ENCODE results near the gene EPHB2. TPM values are rescaled to one million over a fixed set of nuclear protein-coding genes. Genes with fewer than 3 reads are reported as not detected.

Gene EPHB2
- total and polyA plus RNA-seq, 2 donors (not counting 3 experiments of a cell fraction or from before 2014, with no cell fraction given) = 50.8 to 69.1 TPM

GRCh38 chr1:22810378-22810777 lies 99.7 kb downstream of the EPHB2 start:
- Histone ChIP-seq H4K20me1 (replicated peaks; ENCODE audit: control insufficient read depth, extremely low read depth, insufficient read depth, low read length) (no peaks in the 10 kb centered on the region), H2AFZ (ENCODE audit: low read depth, low read length) (no peak overlapping the region), H3K9me3 (replicated peaks; ENCODE audit: control insufficient read depth, insufficient read depth, low read length) (no peaks in the 10 kb centered on the region), H3K79me2 (ENCODE audit: control insufficient read depth, insufficient read depth, low read length) (no peaks in the 10 kb centered on the region), H3K4me1 (ENCODE audit: control insufficient read depth, extremely low read depth, insufficient read depth, low read length) (no peaks in the 10 kb centered on the region), H3K9ac (replicated peaks; ENCODE audit: extremely low read depth, insufficient read depth, low read length) (no peak overlapping the region), H3K4me3 (replicated peaks in 1 of 3; ENCODE audit: insufficient read depth in 1 of 3, low read depth in 1 of 3, low read length in 3 of 3) (no peak overlapping the region), H3K9me1 (replicated peaks; ENCODE audit: control insufficient read depth, extremely low read depth, insufficient read depth, low read length) (no peaks in the 10 kb centered on the region), H3K27ac (ENCODE audit: insufficient read depth, low read depth, low read length) (no peak overlapping the region), H3K4me2 (ENCODE audit: insufficient read depth, low read length) (no peak overlapping the region), H3K36me3 (ENCODE audit: control insufficient read depth in 2 of 2, extremely low read depth in 1 of 2, insufficient read depth in 2 of 2, low read length in 2 of 2) (no peaks in the 10 kb centered on the region), H3K27me3 (ENCODE audit: control insufficient read depth in 2 of 2, insufficient read depth in 2 of 2, low read length in 2 of 2) (no peaks in the 10 kb centered on the region)
- dilution Hi-C loops (cut with MboI; ENCODE audit: extremely low pct_ligation_motif_present, low sequenced_read_pairs) (no loop called here), intact Hi-C loops (cut with micrococcal nuclease) (no loop called here)
- ChIA-PET POLR2A (no interaction called here), CTCF (interaction anchor here (1.7 kb wide), 1 partner anchor 106 kb away, joined by 3 read pairs; no protein-coding TSS in a partner anchor)
- no TSS peak for BruUV-seq (replicated peaks)
- no peak for FAIRE-seq
- DNase-seq (ENCODE audit: low read depth, low spot score) = no peak
- TF ChIP-seq POLR2A (IDR thresholded peaks at IDR 0.05; ENCODE audit: low read depth, low read length) = no peak
- TF ChIP-seq MAX (IDR thresholded peaks at IDR 0.05; ENCODE audit: insufficient read depth, insufficient read length) = no peak
- TF ChIP-seq, protein P1, sequence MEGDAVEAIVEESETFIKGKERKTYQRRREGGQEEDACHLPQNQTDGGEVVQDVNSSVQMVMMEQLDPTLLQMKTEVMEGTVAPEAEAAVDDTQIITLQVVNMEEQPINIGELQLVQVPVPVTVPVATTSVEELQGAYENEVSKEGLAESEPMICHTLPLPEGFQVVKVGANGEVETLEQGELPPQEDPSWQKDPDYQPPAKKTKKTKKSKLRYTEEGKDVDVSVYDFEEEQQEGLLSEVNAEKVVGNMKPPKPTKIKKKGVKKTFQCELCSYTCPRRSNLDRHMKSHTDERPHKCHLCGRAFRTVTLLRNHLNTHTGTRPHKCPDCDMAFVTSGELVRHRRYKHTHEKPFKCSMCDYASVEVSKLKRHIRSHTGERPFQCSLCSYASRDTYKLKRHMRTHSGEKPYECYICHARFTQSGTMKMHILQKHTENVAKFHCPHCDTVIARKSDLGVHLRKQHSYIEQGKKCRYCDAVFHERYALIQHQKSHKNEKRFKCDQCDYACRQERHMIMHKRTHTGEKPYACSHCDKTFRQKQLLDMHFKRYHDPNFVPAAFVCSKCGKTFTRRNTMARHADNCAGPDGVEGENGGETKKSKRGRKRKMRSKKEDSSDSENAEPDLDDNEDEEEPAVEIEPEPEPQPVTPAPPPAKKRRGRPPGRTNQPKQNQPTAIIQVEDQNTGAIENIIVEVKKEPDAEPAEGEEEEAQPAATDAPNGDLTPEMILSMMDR (IDR thresholded peaks at IDR 0.05; ENCODE audit: extremely low read depth in 1 of 2, insufficient read depth in 1 of 2, low read depth in 1 of 2, low read length in 2 of 2) = no peak
- TF ChIP-seq GATA2 (IDR thresholded peaks at IDR 0.05; ENCODE audit: insufficient read depth, insufficient read length, low read depth, low read length) = no peak
- no peak for TF ChIP-seq MYC (IDR thresholded peaks at IDR 0.05; ENCODE audit: low read depth, low read length)
- TF ChIP-seq EZH2 (IDR thresholded peaks at IDR 0.05; ENCODE audit: borderline replicate concordance, low read depth, low read length, severe bottlenecking) = no peak
